Measurements from ENCODE around the gene KCNJ10.

KCNJ10 gene

DNA sequence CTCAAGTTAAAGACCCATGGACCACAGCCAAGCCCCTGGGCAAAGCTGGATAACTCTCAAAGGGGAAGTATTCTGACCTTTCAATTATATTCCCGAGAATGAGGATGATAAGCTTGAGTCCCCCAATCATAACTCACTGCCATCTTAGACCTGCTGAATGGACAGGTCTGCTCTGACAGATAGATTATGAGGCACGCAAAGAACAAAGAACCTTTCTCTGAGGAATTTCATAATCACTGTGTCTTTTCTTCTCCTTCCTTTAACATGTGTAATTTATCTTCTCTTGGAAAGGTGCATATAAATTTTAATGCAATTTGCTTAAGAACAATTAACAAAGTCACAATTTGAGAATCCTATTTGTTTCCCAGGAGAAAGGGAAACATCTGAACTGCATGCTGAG is 60.2 kb downstream of the KCNJ10 start:
- no peaks in the 10 kb centered on the region for H3K9me3 ChIP-seq (ENCODE audit: insufficient read depth, low read length)
- no peak overlapping the region for H3K9ac ChIP-seq (ENCODE audit: low read length)
- no peaks in the 10 kb centered on the region for H3K27me3 ChIP-seq (ENCODE audit: low read length)
- TF ChIP-seq, protein P1, sequence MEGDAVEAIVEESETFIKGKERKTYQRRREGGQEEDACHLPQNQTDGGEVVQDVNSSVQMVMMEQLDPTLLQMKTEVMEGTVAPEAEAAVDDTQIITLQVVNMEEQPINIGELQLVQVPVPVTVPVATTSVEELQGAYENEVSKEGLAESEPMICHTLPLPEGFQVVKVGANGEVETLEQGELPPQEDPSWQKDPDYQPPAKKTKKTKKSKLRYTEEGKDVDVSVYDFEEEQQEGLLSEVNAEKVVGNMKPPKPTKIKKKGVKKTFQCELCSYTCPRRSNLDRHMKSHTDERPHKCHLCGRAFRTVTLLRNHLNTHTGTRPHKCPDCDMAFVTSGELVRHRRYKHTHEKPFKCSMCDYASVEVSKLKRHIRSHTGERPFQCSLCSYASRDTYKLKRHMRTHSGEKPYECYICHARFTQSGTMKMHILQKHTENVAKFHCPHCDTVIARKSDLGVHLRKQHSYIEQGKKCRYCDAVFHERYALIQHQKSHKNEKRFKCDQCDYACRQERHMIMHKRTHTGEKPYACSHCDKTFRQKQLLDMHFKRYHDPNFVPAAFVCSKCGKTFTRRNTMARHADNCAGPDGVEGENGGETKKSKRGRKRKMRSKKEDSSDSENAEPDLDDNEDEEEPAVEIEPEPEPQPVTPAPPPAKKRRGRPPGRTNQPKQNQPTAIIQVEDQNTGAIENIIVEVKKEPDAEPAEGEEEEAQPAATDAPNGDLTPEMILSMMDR (IDR thresholded peaks at IDR 0.05; ENCODE audit: insufficient read depth, low read length, poor library complexity, severe bottlenecking), result no peak
- TF ChIP-seq EZH2phosphoT487 (conservative IDR thresholded peaks at IDR 0.05; ENCODE audit: low read length), result no peak
- no peaks in the 10 kb centered on the region for H3F3A ChIP-seq (ENCODE audit: insufficient read depth)
- no peak overlapping the region for H3K4me3 ChIP-seq (ENCODE audit: insufficient read depth, low read length, poor library complexity, severe bottlenecking)
- no peaks in the 10 kb centered on the region for H4K20me1 ChIP-seq (ENCODE audit: low read depth, low read length)
- H3K27ac ChIP-seq (ENCODE audit: low read depth, low read length), result no peak overlapping the region
- H3K4me2 ChIP-seq (ENCODE audit: low read depth, low read length, poor library complexity, severe bottlenecking), result no peak overlapping the region
- no peaks in the 10 kb centered on the region for H3K9me2 ChIP-seq (replicated peaks; ENCODE audit: insufficient read depth, low read length)
- no peaks in the 10 kb centered on the region for H3K36me3 ChIP-seq (ENCODE audit: low read length)
- no peaks in the 10 kb centered on the region for H3K79me2 ChIP-seq (ENCODE audit: insufficient read depth, low read length)
- H2AFZ ChIP-seq (ENCODE audit: low read depth, low read length, severe bottlenecking), result no peak overlapping the region

DNA sequence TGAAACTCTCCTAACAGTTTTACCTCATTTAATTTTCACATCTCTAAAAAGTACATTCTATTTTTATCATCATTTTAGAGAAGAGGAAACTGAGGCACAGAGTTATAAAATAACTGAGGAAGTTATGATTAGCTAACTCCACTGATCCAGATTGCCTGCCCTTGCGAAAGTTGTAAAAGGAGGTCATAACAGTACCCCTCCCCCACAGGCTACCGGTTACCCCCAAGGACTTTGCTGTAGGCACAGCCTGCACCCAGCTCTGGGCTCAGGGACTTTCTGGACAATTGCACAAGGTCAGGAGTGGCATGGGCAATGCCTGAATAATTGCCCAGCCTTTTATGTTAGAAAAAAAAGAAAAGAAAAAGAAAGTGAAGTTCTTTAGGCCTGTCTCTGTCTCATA is 60.9 kb downstream of the KCNJ10 start:
- H3K36me3 ChIP-seq (ENCODE audit: low read length), result no peaks in the 10 kb centered on the region
- no peak overlapping the region for H3K27ac ChIP-seq (ENCODE audit: low read depth, low read length)
- no peak overlapping the region for H3K9ac ChIP-seq (ENCODE audit: low read length)
- H3K79me2 ChIP-seq (ENCODE audit: insufficient read depth, low read length), result no peaks in the 10 kb centered on the region
- no peak for TF ChIP-seq EZH2phosphoT487 (conservative IDR thresholded peaks at IDR 0.05; ENCODE audit: low read length)
- TF ChIP-seq, protein P1 (IDR thresholded peaks at IDR 0.05; ENCODE audit: insufficient read depth, low read length, poor library complexity, severe bottlenecking), result no peak
- H3K27me3 ChIP-seq (ENCODE audit: low read length), result no peaks in the 10 kb centered on the region
- H2AFZ ChIP-seq (ENCODE audit: low read depth, low read length, severe bottlenecking), result no peak overlapping the region
- no peaks in the 10 kb centered on the region for H3F3A ChIP-seq (ENCODE audit: insufficient read depth)
- H3K4me3 ChIP-seq (ENCODE audit: insufficient read depth, low read length, poor library complexity, severe bottlenecking), result no peak overlapping the region
- H4K20me1 ChIP-seq (ENCODE audit: low read depth, low read length), result no peaks in the 10 kb centered on the region
- H3K9me3 ChIP-seq (ENCODE audit: insufficient read depth, low read length), result no peaks in the 10 kb centered on the region
- H3K4me2 ChIP-seq (ENCODE audit: low read depth, low read length, poor library complexity, severe bottlenecking), result no peak overlapping the region
- no peaks in the 10 kb centered on the region for H3K9me2 ChIP-seq (replicated peaks; ENCODE audit: insufficient read depth, low read length)

DNA sequence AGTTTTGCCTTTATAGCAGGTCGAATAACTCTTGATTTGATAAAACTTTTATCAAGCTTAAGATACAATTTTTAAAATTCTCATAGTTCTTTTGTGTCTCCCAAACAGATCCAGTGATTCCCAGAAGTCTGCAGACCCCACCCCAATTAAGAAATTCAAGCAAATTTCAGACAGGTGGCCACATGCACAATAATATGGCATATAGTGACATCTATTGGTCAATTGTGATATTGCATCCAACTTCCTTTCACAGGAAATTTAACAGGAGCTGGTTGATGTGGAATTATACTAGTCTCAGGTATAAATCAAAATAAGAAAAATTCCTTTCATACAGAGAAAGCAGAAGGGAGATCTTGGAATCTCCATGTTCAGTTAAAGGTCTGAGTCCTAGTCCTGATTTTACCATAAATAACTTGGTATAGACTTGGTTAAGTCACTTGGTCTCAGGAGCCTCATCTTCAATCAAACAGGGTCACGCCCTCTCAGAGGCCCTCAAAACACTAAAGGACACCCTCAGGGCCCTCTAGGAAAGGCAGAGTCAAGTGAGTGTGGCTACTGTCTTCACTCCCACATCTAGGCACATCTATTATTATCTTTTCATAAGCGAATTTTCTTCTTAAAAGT is 62.3 kb downstream of the KCNJ10 start:
- TF ChIP-seq, protein P1 (IDR thresholded peaks at IDR 0.05; ENCODE audit: insufficient read depth, low read length, poor library complexity, severe bottlenecking), result peak; percentile 59
- no peak for TF ChIP-seq EZH2phosphoT487 (conservative IDR thresholded peaks at IDR 0.05; ENCODE audit: low read length)
- Histone ChIP-seq H3K79me2 (ENCODE audit: insufficient read depth, low read length) (no peaks in the 10 kb centered on the region), H2AFZ (ENCODE audit: low read depth, low read length, severe bottlenecking) (no peak overlapping the region)

More for the DNA sequence above, 62.3 kb downstream of the KCNJ10 start:
- Histone ChIP-seq H3K9ac (ENCODE audit: low read length) (no peak overlapping the region), H3F3A (ENCODE audit: insufficient read depth) (no peaks in the 10 kb centered on the region), H3K27me3 (ENCODE audit: low read length) (no peaks in the 10 kb centered on the region), H3K4me2 (ENCODE audit: low read depth, low read length, poor library complexity, severe bottlenecking) (no peak overlapping the region), H3K9me3 (ENCODE audit: insufficient read depth, low read length) (no peaks in the 10 kb centered on the region), H3K9me2 (replicated peaks; ENCODE audit: insufficient read depth, low read length) (no peaks in the 10 kb centered on the region), H3K27ac (ENCODE audit: low read depth, low read length) (no peak overlapping the region), H3K36me3 (ENCODE audit: low read length) (no peaks in the 10 kb centered on the region), H3K4me3 (ENCODE audit: insufficient read depth, low read length, poor library complexity, severe bottlenecking) (no peak overlapping the region), H4K20me1 (ENCODE audit: low read depth, low read length) (no peaks in the 10 kb centered on the region)
